RWPE1 (cell line): Measurements from ENCODE around the gene LRCH2.

Experiments used
- CTCF ChIA-PET: fragments of 350-600 bp; sonication (Branson Sonifier 250); formaldehyde crosslinking; extraction: SDS; loops from one replicate; lab custom pipeline; 2021; lab: Yijun Ruan, JAX
- POLR2A ChIA-PET: fragments of 400-600 bp; formaldehyde crosslinking; extraction: SDS; loops from one replicate; lab custom pipeline; 2020; ENCODE audit warnings: antibody characterized with exemption; ENCODE audit not compliant: low non-redundant PET; lab: Yijun Ruan, JAX
- DNase-seq: peaks from one replicate; pipeline ENCODE4 v3.0.0; 2012; ENCODE audit warnings: low spot score
- H3K27ac ChIP-seq: fragments of 450-650 bp; 2 replicates; pipeline ENCODE4 v1.5.1; 2017
- CTCF ChIP-seq: fragments of 450-650 bp; conservative IDR thresholded peaks from 2 replicates; pipeline ENCODE4 v1.5.1; 2017; ENCODE audit warnings: low read depth, mild to moderate bottlenecking

The LRCH2 gene

GRCh38 chrX:115174548-115174947, 59.3 kb downstream of the LRCH2 start:
- CTCF ChIA-PET = no interaction called here
- DNase-seq = no peak
- H3K27ac ChIP-seq = no peak overlapping the region
- POLR2A ChIA-PET = no interaction called here
- TF ChIP-seq CTCF = no peak

- DNase-seq = no peak
- CTCF ChIA-PET = no interaction called here
- H3K27ac ChIP-seq = no peak overlapping the region
- no peak for TF ChIP-seq CTCF
- POLR2A ChIA-PET = no interaction called here
These were observed 60.7 kb downstream of the LRCH2 start for GRCh38 chrX:115173181-115173580.

GRCh38 chrX:115147220-115147619, 86.7 kb downstream of the LRCH2 start:
- POLR2A ChIA-PET = no interaction called here
- H3K27ac ChIP-seq = no peak overlapping the region
- peak; percentile 46; the same call in 1 of the 2 replicates for TF ChIP-seq CTCF
- peak; percentile 4 for DNase-seq
- CTCF ChIA-PET = interaction anchor here (0.5 to 0.6 kb wide), 3 partner anchors 196 to 1561 kb away, joined by 3 to 5 read pairs (median 3); no protein-coding TSS in a partner anchor

- TF ChIP-seq CTCF = no peak
- DNase-seq = no peak
- POLR2A ChIA-PET = no interaction called here
- CTCF ChIA-PET = interaction anchor here (0.6 kb wide), 1 partner anchor 401 kb away, joined by 4 read pairs; no protein-coding TSS in a partner anchor
- H3K27ac ChIP-seq = no peak overlapping the region
These were observed 91.8 kb downstream of the LRCH2 start for GRCh38 chrX:115142057-115142456.

- POLR2A ChIA-PET = no interaction called here
- no peak for DNase-seq
- no peak for TF ChIP-seq CTCF
- CTCF ChIA-PET = no interaction called here
- no peak overlapping the region for H3K27ac ChIP-seq
These were observed 95.9 kb downstream of the LRCH2 start for GRCh38 chrX:115138040-115138439.

- no peak for TF ChIP-seq CTCF
- H3K27ac ChIP-seq = no peak overlapping the region
- CTCF ChIA-PET = no interaction called here
- POLR2A ChIA-PET = no interaction called here
- DNase-seq = no peak
These were observed 99.5 kb downstream of the LRCH2 start for GRCh38 chrX:115134382-115134781.
